ENCODE measurements around the gene TMEM171.

- no peak for TF ChIP-seq POLR2AphosphoS5 (IDR thresholded peaks at IDR 0.05; ENCODE audit: low read depth, low read length)
- no peak for TF ChIP-seq POLR2A (IDR thresholded peaks at IDR 0.05; ENCODE audit: low read depth, low read length)
- TF ChIP-seq SPI1 (IDR thresholded peaks at IDR 0.05; ENCODE audit: low read depth, low read length): no peak
- TF ChIP-seq TAF1 (IDR thresholded peaks at IDR 0.05; ENCODE audit: low read depth, low read length): no peak
- TF ChIP-seq PAX5 (IDR thresholded peaks at IDR 0.05; ENCODE audit: insufficient read depth, low read length, severe bottlenecking): no peak
These were observed 32.3 kb downstream of the TMEM171 start for GRCh38 chr5:73152411-73153388.

Data from GM12891 (cell line).